Measurements from ENCODE around the gene SOD1.
"Not testable (repeated sequence)": the region's sequence is repeated elsewhere in the genome, so short reads cannot be mapped to it uniquely, and the experiment has no call there.

Gene SOD1

DNA sequence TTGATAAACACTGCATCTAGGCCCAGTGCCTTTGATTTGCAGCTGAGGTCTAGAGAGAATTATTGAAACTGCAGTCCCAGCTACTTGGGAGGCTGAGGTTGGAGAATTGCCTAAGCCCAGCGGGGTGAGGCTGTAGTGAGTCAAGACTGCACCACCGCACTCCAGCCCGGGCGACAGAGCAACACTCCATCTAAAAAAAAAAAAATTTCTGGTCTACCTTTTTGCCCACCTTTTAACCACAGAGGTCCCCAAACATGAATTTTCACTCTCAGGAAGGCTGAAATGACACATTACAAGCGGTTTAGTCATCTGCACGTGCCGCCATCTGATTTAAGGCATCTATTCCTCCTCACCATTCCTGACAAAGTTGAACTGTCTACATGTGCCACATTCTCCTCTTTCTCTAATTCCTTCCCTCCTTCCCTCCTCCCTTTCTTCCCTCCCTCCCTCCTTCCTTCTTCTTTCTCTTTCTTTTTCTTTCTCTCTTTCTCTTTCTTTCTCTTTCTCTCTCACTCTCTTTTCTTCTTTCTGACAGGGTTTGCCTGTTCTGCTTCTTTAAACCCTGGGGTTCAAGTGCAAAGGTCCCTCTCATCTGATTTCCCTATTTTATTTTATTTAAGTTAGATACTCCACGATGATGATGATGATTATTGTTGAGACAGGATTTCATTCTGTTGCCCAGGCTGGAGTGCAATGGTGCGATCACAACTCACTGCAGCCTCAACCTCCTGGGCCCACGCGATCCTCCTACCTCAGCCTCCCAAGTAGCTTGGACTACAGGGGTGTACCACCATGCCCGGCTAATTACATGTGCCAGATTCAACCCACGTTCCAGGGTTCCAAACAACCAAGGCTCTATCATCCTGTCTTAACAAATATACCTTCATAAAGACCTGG is 3.0 kb upstream of the SOD1 start:
- DNase-seq = no peak

GRCh38 chr21:31658053-31658452 is 1.4 kb upstream of the SOD1 start:
- no peak for DNase-seq

GRCh38 chr21:31659286-31659535 is 282 bp upstream of the SOD1 start:
- DNase-seq = no peak

DNA sequence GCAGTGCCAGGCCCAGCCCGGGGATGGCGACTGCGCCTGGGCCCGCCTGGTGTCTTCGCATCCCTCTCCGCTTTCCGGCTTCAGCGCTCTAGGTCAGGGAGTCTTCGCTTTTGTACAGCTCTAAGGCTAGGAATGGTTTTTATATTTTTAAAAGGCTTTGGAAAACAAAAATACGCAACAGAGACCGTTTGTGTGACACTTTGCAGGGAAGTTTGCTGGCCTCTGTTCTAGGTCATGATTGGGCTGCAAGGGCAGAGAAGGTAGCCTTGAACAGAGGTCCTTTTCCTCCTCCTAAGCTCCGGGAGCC is 719 bp downstream of the SOD1 start:
- DNase-seq = no peak

DNA sequence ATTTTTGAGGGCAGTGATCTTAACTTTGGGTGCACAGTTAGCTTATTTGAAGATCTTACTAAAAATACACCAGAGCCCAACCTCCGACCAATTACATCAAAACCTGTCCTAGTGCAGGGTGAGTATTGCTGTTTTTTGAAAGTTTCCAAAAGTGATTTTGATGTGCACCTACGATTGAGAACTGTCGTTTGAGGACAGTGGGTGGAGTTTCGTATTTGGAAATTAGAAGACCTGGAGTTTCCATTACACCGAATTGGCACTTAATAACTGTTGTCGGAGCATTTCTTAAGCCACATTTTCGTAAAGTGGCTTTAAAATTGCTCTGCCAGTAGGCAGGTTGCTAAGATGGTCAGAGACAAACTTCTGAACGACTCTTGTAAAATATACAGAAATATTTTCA is 1.1 kb downstream of the SOD1 start:
- no peak for DNase-seq

DNA sequence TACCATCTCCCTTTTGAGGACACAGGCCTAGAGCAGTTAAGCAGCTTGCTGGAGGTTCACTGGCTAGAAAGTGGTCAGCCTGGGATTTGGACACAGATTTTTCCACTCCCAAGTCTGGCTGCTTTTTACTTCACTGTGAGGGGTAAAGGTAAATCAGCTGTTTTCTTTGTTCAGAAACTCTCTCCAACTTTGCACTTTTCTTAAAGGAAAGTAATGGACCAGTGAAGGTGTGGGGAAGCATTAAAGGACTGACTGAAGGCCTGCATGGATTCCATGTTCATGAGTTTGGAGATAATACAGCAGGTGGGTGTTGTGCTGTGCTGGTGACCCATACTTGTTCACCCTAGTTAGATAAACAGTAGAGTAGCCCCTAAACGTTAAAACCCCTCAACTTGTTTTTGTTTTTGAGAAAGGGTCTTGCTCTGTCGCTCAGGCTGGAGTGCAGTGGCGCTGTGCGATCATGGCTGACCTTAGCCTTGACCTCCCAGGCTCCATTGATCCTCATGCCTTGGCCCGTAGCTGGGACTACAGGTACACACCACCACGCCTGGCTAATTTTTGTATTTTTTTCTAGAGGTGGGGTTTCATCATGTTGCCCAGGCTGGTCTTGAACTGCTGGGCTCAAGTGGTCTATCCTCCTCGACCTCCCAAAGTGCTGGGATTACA is 4.2 kb downstream of the SOD1 start:
- no peak for DNase-seq

- DNase-seq = no peak
Measured at GRCh38 chr21:31665397-31665796, 5.9 kb downstream of the SOD1 start.

- DNase-seq = not testable (repeated sequence)
Measured at GRCh38 chr21:31665869-31666268, 6.4 kb downstream of the SOD1 start.

GRCh38 chr21:31666445-31667010 is 7.0 kb downstream of the SOD1 start:
- DNase-seq = no peak

- DNase-seq = no peak
Measured at GRCh38 chr21:31667132-31667531, 7.6 kb downstream of the SOD1 start.

- no peak for DNase-seq
Measured at GRCh38 chr21:31667639-31668038, 8.1 kb downstream of the SOD1 start.

GRCh38 chr21:31668651-31669491 is 9.4 kb downstream of the SOD1 start:
- DNase-seq = no peak

DNA sequence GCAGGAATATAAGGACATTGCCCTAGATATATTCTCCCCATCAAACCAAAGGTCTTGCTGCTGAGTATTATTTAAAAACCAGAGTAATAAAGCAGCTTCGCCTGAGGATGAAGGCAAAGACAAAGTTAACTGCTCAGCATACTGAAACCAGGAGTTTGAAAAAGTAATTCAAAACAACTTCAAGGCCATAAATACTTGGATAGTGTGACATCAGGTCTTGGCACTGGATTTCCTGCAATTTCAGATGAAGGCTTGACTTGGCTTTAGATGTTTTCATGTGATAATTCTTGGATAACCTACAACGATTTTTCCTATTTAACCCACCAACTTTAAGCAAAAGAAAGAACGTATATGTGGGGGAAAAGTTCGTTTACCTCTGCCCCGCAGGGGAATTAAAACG is 10.6 kb downstream of the SOD1 start:
- DNase-seq = no peak

GRCh38 chr21:31671146-31671716 is 11.7 kb downstream of the SOD1 start:
- no peak for DNase-seq

DNA sequence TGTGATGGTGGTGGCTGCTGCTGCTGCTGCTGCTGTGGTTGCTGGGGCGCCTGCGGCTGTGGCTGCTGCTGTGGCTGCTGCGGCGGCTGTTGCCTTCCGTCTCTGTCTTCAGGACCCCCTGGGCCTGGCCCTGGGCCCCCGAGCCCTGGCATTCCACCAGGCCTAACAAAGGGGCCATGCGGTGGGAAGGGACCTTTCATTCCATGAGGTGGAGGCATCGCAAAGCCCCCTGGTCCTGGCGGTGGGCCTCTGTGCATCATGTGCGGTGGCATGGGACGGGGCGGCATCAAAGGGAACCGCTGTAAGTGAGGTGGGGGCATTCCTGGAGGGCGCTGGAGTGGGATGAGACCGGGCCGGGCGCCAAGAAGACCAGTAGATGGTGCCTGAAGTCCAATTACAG is 12.4 kb downstream of the SOD1 start:
- DNase-seq = no peak

DNA sequence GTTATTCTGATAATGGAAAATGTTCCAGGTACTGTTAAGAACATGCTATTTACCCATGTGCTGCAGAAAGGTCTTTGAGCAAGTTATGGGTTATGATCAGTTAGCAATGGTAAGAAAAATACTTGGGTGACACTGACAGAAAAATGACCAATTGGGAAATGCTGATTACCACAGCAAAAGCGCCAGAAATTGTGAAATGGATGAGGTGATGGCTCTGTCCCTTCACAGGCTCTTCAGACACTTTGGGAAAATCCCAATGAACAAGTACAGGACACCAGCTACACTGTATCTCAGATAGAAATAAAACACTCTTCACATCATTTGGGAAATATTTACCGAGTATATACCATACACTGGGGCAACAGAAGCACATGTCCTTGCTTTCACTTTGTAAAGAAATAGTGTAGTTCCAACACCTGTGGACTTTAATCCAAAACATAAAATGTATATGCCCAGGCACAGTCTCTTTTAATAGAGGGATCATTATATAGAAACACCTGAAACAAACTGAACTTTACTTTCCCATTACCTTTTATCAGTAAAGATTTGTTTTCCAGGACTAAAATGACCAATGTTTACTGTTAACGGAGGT is 13.9 kb downstream of the SOD1 start:
- no peak for DNase-seq

- DNase-seq = no peak
Measured at GRCh38 chr21:31675318-31675717, 15.8 kb downstream of the SOD1 start.

GRCh38 chr21:31675960-31676359 is 16.5 kb downstream of the SOD1 start:
- DNase-seq = no peak

GRCh38 chr21:31677047-31677446 is 17.6 kb downstream of the SOD1 start:
- DNase-seq = no peak

DNA sequence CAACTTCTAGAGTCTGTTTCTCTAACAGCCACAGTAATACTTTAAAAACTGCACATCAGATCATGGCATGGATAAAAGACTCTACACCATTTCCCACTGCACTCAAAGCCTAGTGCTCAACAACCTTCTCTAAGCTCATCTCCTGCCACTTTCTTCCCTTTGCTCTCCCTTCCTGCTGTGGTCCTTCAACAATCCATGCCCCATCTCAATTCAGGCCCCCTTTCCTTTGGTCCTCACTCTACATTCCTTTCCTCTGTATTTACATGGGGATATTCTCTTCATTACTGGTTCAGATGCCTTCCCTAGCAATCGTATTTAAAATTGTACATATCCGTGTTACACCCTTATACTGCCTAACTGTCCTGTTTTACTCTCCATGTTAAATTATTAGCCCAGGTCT is 19.0 kb downstream of the SOD1 start:
- DNase-seq = no peak

GRCh38 chr21:31682620-31683019 is 23.1 kb downstream of the SOD1 start:
- no peak for DNase-seq

GRCh38 chr21:31683029-31683428 is 23.5 kb downstream of the SOD1 start:
- DNase-seq = no peak

- DNase-seq = no peak
Measured at GRCh38 chr21:31684918-31685317, 25.4 kb downstream of the SOD1 start.
